Upper lobe of left lung (tissue), 6 donors: ENCODE results near the gene CCDC127. TPM values are rescaled to one million over a fixed set of nuclear protein-coding genes. Genes with fewer than 3 reads are reported as not detected.

Source experiments
- ATAC-seq, 2 donors: fragments of 200-7000 bp; cut with Tn5 transposase; one replicate each; pipeline ENCODE4 v1.9.1; 2022; ENCODE audit warnings: mild to moderate bottlenecking in 2 of 2, moderate library complexity in 2 of 2; ENCODE audit not compliant: low FRiP score in 2 of 2
- DNase-seq, 2 donors: peaks; one replicate each; pipeline ENCODE4 v3.0.0-alpha.2; 2019 to 2020
- H3K27ac ChIP-seq, 4 donors: fragments of 200-600 bp; sonication (generic); one replicate each; pipeline ENCODE4 v1.5.1; 2016 to 2019
- H3K27me3 ChIP-seq, 4 donors: fragments of 200-600 bp; sonication (generic); one replicate each; pipeline ENCODE4 v1.5.1; 2017 to 2019
- H3K36me3 ChIP-seq, 4 donors: fragments of 200-600 bp; sonication (generic); one replicate each; pipeline ENCODE4 v1.5.1; 2016 to 2019
- H3K4me1 ChIP-seq, 4 donors: fragments of 200-600 bp; sonication (generic); one replicate each; pipeline ENCODE4 v1.5.1; 2018 to 2019
- H3K4me3 ChIP-seq, 4 donors: fragments of 200-600 bp; sonication (generic); one replicate each; pipeline ENCODE4 v1.5.1; 2017 to 2019; ENCODE audit warnings: mild to moderate bottlenecking in 2 of 4, moderate library complexity in 1 of 4
- H3K9me3 ChIP-seq, 4 donors: fragments of 200-600 bp; sonication (generic); one replicate each; pipeline ENCODE4 v1.5.1; 2018 to 2019
- EP300 ChIP-seq, 4 donors: sonication (generic); formaldehyde crosslinking; IDR thresholded peaks; one replicate each; pipeline ENCODE4 v1.5.1; 2017; ENCODE audit warnings: antibody characterized with exemption in 4 of 4, control low read depth in 2 of 4
- POLR2A ChIP-seq, 4 donors: fragments of 450-650 bp; IDR thresholded peaks; one replicate each; pipeline ENCODE4 v1.5.1; 2016 to 2017; ENCODE audit warnings: antibody characterized with exemption in 4 of 4, mild to moderate bottlenecking in 2 of 4
- POLR2AphosphoS5 ChIP-seq, 2 donors: sonication (generic); formaldehyde crosslinking; IDR thresholded peaks; one replicate each; pipeline ENCODE4 v1.5.1; 2017; ENCODE audit warnings: antibody characterized with exemption in 2 of 2
- WGBS, 2 donors: methylation state at CpG; one replicate each; pipeline ENCODE4 v1.1.5; 2017 to 2018; 5-methylcytosine and 5-hydroxymethylcytosine counted together
- total RNA-seq, 6 donors: library from RNA; depleted of rRNA in 4 of 6; stranded (reverse); fragments of >200 nt in 4 of 6; gene quantifications; one replicate each; pipeline versions ENCODE4 v1.1.0 to v1.2.1, GENCODE V29; 2016 to 2021
- TF ChIP-seq, protein P1 (sequence below), 6 experiments: fragments of 450-650 bp in 4 of 6; fragments of 200-600 bp in 2 of 6; sonication (generic) in 2 of 6; IDR thresholded peaks; one replicate each; pipeline ENCODE4 v1.5.1; 2016 to 2019; ENCODE audit warnings: antibody characterized with exemption in 6 of 6
- donor health status: DM: no; HTN: no; CAD: no; lungs with moderate emphysema.
- donor health status: DM: no; HTN: yes; CAD: no; lungs with severe emphysema.

CCDC127 gene
- total RNA-seq, 6 donors from 2014 or later = 3.1 to 8.5 (median 4.8) TPM

DNA sequence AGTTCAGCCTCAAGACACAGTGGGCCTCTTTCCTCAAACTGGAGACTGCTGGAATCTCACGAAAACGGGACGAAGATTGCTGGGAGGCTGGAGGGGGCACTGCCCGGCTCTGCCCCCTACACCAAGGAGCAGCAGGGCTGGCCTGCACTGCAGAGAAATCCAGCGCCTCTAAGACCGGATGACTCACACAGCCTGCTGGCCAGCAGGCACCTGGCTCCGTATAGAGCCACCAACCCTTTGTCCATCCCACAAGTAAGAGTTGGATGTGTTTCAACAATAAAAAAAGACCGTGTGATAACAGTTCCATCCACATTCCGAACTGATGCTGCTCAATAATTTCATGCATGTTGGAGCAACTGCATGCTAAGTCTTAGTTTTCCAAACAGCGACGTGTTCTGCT lies 11.5 kb downstream of the CCDC127 start:
- Histone ChIP-seq H3K36me3 (peaks cover 5 to 41% (median 22%) of the 10 kb centered on the region in 4 donors), H3K4me1 (no peaks in the 10 kb centered on the region), H3K4me3 (no peak overlapping the region), H3K27me3 (no peaks in the 10 kb centered on the region), H3K9me3 (no peaks in the 10 kb centered on the region), H3K27ac (no peak overlapping the region)
- ATAC-seq = peak in 1 of 2 donors; percentile 83
- no peak for DNase-seq
- TF ChIP-seq, protein P1, sequence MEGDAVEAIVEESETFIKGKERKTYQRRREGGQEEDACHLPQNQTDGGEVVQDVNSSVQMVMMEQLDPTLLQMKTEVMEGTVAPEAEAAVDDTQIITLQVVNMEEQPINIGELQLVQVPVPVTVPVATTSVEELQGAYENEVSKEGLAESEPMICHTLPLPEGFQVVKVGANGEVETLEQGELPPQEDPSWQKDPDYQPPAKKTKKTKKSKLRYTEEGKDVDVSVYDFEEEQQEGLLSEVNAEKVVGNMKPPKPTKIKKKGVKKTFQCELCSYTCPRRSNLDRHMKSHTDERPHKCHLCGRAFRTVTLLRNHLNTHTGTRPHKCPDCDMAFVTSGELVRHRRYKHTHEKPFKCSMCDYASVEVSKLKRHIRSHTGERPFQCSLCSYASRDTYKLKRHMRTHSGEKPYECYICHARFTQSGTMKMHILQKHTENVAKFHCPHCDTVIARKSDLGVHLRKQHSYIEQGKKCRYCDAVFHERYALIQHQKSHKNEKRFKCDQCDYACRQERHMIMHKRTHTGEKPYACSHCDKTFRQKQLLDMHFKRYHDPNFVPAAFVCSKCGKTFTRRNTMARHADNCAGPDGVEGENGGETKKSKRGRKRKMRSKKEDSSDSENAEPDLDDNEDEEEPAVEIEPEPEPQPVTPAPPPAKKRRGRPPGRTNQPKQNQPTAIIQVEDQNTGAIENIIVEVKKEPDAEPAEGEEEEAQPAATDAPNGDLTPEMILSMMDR (IDR thresholded peaks at IDR 0.05) = no peak
- TF ChIP-seq POLR2AphosphoS5 (IDR thresholded peaks at IDR 0.05) (no peak), POLR2A (IDR thresholded peaks at IDR 0.05) (no peak), EP300 (IDR thresholded peaks at IDR 0.05) (no peak)
- 82 to 84% methylated on average over 11 of the region's 11 CpGs for WGBS, 2 donors

DNA sequence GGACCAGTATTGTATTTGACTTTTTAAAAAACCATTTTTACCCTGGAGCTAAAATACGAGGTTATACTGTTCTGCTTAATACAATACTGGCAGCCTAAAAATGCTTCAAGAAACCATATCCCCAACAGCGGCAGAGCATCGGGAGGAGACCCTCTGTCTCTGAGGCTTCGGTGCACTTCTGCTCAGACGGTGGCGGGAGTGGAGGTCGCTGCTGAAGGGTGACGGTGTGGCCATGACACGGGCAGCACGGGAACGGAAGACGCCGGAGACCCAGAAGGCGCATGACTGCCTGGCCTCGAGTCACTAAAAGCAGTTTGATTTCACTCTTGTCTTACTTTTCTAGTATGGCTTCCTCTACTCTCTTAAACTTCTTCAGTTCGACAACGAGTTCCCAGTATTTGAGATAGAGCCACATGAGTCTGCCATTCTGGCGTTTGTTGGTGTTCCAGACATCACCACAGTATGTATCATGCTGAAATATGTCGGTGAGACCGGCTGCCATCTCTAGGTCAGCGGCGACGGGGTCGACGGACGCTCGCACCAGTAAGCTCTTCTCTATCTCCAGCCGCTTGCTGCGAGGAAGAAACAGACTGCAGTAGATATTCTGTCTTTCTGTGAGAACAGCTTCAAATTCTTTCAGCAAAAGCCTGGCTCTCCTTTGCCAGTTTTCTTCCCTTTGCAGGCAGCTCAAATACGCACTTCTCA lies 12.8 kb downstream of the CCDC127 start:
- H3K36me3 ChIP-seq = peaks cover 5 to 41% (median 22%) of the 10 kb centered on the region in 4 donors
- no peak for ATAC-seq
- DNase-seq = no peak
- no peak overlapping the region for H3K4me3 ChIP-seq
- WGBS, 2 donors = 95 to 96% methylated on average over 30 of the region's 30 CpGs
- no peaks in the 10 kb centered on the region for H3K4me1 ChIP-seq
- H3K27me3 ChIP-seq = no peaks in the 10 kb centered on the region
- H3K9me3 ChIP-seq = no peaks in the 10 kb centered on the region
- TF ChIP-seq, protein P1 (IDR thresholded peaks at IDR 0.05) = no peak
- TF ChIP-seq POLR2AphosphoS5 (IDR thresholded peaks at IDR 0.05) (no peak), POLR2A (IDR thresholded peaks at IDR 0.05) (no peak), EP300 (IDR thresholded peaks at IDR 0.05) (no peak)
- no peak overlapping the region for H3K27ac ChIP-seq

DNA sequence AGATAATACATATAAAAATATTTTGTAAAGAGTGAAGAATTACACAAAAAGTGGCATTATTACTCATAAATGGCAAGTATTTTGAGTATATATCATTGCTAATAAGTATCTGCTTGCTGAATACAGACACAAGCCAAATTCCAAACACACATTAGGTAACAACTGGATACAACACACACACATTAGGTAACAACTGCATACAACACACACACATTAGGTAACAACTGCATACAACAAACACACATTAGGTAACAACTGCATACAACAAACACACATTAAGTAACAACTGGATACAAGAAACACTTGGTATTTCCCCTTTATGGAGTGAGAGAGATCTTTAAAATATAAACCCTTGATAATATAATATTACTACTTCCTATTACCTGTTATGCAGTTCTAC lies 13.5 kb downstream of the CCDC127 start:
- Histone ChIP-seq H3K9me3 (no peaks in the 10 kb centered on the region), H3K4me3 (no peak overlapping the region), H3K27me3 (no peaks in the 10 kb centered on the region), H3K4me1 (no peaks in the 10 kb centered on the region), H3K27ac (no peak overlapping the region), H3K36me3 (peaks cover 5 to 41% (median 22%) of the 10 kb centered on the region in 4 donors)
- ATAC-seq = no peak
- TF ChIP-seq POLR2AphosphoS5 (IDR thresholded peaks at IDR 0.05) (no peak), POLR2A (IDR thresholded peaks at IDR 0.05) (no peak), EP300 (IDR thresholded peaks at IDR 0.05) (no peak)
- TF ChIP-seq, protein P1 (IDR thresholded peaks at IDR 0.05) = no peak
- DNase-seq = no peak

DNA sequence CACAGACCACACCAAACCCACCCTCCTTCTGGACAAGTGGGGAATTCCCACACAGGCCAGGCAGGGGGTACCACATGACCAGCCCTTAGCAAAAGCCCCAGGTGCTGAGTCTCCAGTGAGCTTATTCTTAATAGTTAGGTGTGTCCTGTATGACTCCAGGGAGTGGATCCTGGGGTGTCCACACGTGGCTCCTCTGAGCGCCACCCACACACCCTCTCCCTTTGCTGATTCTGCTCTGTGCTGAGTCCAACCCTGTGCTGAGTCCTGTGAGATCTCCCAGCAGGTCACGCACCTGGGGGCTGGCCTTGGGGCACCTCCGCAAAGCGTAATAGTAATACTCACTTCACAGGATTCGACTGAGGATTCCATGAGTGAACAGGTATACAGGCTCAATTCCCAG lies 14.0 kb downstream of the CCDC127 start:
- WGBS, 2 donors = 95 to 96% methylated on average over 6 of the region's 6 CpGs
- Histone ChIP-seq H3K27me3 (no peaks in the 10 kb centered on the region), H3K36me3 (peaks cover 5 to 41% (median 22%) of the 10 kb centered on the region in 4 donors), H3K9me3 (no peaks in the 10 kb centered on the region), H3K27ac (no peak overlapping the region), H3K4me3 (no peak overlapping the region), H3K4me1 (no peaks in the 10 kb centered on the region)
- no peak for TF ChIP-seq POLR2AphosphoS5 (IDR thresholded peaks at IDR 0.05)
- TF ChIP-seq POLR2A (IDR thresholded peaks at IDR 0.05) = no peak
- no peak for TF ChIP-seq EP300 (IDR thresholded peaks at IDR 0.05)
- TF ChIP-seq, protein P1 (IDR thresholded peaks at IDR 0.05) = no peak
- no peak for DNase-seq
- peak in 1 of 2 donors; percentile 24 for ATAC-seq
